Measurements from ENCODE around the gene ADCY3.
A peak's percentile ranks its signal among the peaks of the same experiment; 100 is the strongest.

ADCY3 gene

DNA sequence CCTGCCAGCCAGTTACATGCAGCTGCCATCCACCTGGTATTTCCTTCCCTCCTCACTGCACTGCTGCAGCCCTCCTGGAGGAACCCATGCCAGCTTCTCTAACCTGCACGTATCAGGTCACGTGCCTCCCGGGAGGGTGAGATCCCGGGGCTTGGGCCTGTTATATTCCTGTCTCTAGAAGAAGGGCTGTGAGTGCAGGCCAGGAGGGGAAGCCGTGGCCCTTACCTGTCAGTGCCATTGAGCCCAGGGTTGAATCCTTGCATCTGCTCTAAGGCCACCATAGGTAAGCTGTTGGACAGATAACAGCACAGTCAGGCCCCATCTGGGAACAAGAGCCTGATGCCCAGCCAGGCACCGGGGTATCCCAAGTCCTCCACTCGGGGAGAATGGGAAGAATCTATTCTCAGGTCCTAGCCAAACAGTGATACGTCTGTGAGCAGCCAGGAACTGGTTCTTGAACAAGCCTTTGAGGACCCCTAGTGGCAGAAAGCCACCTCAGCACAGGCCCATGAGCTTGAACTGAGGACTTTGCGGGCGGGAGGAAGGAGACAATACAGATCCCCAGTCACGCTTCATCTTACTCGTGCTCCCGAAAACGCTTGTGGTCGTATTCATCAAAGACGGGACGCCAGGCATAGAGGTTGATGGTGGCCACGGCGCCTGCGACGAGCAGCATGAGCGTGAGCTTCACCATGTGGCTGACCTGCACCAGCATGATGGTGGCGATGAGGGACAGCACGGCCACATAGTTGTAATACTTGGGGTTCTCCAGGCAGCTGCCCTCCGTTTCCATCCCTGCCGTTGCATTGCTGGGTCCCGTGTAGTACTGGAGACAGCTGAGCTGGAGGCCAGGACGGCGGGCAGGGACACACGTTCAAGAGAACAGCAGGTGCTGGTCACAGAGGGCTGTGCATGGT, 92.5 kb downstream of the ADCY3 start:
- DNase-seq: peak; percentile 94

DNA sequence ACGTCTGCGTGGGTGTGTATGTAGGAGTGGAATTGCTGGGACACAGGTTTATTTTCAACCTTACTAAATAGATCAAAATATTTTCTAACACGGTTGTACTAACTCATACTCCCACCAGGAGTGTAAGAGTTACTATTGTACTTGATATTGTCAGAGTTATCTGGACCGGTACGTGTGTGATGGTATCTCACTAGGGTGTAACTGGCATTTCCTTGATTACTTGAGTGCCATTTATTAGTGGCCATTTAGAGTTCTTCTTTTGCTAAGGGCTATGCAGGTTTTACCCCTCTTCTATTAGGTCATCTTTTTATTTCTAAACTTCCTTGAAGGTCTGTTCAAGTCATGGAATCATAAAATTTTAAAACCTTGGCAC, 93.3 kb downstream of the ADCY3 start:
- DNase-seq: peak; percentile 6

DNA sequence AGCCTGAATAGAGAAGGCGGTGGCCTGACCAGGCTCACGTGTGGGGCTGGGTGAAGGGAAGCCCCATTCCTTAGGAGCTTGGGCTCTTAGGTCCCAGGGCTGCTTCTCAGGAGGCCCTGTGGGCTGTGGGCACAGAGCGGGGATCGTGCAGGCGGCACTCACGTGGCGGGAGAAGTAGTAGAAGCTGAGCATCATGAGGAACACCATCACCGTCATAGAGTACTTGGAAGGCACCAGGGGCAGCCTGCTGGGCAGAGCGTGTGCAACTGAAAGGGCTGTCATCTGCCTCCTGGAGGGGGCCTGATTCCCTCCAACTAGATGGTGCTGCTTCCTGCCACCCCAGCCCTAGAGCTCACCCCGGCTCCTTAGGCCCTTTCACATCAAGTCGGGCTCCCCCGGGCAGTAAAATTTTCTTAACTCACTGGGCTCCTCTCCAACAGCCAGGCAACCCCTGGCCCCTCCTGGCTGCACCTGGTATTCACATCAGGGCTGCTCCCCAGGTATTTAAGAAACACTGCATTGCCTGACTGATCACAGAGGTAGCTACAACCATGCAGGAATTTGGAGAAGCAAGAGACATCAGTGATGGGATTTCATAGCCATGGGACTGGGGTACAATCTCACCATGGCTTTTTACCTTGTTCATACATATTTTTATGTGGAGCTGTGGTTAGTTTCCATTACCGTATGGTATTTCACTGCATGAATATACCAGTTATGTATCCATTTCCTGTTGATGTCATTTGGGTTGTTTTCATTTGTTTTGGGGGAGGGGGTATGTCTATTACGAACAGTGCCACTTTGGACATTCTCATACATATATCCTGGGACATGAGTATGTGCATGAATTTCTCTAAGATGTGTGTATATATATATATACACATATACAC, 93.9 kb downstream of the ADCY3 start:
- peak; percentile 14 for DNase-seq

- DNase-seq: peak; percentile 40
Observed at GRCh38 chr2:24824966-24825882, 94.8 kb downstream of the ADCY3 start.

GRCh38 chr2:24824071-24824588, 95.9 kb downstream of the ADCY3 start:
- peak; percentile 10 for DNase-seq

DNA sequence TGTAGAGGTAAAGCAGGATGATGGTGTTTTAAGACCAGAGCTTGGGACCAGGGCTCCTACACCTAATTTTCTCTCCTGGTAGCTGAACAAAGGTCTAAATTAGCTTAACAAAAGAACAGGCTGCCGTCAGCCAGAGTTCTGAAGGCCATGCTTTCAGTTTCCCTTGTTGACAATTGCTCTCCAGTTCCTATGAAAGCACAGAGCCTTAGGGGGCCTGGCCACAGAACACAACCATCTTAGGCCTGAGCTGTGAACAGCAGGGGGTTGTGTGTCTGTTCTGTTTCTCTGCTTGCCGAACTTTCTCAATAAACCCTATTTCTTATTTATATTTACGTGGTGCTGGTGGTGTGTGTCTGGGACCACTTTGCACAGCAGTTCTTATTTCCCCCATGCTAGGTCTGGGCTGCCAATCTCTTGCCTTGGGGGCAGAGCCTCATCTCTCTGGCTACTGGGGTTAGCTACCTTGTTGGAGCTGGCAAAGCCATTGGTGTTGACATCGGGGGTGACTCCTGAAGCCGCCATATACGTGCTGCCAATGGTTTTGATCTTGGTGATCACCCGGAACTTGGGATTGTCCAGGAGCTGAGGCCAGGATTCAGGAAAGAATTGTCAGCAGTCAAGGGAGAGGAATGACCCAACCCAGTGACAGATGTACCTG, 97.9 kb downstream of the ADCY3 start:
- no peak for DNase-seq

- no peak for DNase-seq
Observed at GRCh38 chr2:24821433-24821891, 98.6 kb downstream of the ADCY3 start.

GRCh38 chr2:24820598-24821432, 99.2 kb downstream of the ADCY3 start:
- DNase-seq: no peak

GRCh38 chr2:24820175-24820513, 99.9 kb downstream of the ADCY3 start:
- DNase-seq: no peak

GRCh38 chr2:24819442-24820174, 100.4 kb downstream of the ADCY3 start:
- no peak for DNase-seq

DNA sequence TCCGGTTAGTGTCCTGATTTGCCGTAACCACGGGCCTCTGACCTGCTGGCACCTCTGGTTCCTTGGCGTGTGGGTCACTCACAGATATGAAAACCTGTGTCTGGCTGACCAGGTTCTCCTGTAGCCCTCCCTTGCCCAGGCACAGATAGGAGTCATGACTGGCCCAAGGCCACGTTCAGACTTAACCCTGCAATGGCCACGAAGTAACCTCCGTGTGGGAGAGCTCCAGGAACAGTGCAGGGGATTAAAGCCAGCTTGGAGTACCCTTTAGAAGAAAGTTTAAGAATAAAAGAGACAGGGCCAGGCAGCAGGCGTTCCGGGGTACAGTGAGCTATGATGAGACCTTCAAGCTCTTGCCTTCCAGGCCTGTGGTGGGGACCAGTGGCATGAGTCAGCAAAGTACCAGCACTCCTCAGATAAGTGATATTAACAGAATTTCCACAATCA, 101.3 kb downstream of the ADCY3 start:
- no peak for DNase-seq

DNA sequence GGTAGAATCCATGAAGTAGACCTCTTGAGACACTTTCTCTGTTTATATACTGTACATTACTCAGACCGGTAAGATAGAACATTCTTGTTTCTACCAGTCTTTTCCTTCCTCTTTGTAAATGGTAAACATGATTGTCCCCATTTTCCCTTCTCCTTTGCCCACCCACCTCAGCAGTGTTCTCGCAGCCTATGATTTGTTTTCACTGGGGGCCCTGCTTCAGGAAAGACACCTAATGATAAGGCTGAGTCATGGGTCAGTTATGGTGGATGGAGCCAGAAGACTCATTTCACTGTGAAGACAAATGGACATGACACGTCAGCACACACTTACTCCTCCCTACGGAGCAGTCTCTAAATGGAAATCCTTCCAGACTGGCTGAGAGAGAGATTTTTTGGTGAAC, 103.2 kb downstream of the ADCY3 start:
- no peak for DNase-seq

DNA sequence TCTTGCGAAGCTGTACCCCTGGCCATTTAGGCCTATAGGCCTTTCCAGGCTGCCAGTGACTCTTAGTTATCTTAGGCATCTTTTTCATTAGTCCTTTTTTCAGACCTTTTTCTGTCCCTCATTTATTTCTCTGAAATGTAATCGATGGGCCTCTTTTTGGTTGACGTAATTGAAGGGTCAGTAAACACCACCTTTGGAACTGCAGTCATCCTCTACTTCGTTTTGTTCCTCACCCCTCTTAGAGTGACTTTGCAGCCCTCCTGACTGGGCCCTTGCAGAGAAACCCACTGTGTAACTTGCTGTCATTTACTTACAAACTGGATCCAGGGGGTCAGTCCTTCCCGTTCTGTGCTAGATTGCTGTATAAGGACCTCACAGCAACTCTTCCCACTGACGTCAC, 103.6 kb downstream of the ADCY3 start:
- no peak for DNase-seq

DNA sequence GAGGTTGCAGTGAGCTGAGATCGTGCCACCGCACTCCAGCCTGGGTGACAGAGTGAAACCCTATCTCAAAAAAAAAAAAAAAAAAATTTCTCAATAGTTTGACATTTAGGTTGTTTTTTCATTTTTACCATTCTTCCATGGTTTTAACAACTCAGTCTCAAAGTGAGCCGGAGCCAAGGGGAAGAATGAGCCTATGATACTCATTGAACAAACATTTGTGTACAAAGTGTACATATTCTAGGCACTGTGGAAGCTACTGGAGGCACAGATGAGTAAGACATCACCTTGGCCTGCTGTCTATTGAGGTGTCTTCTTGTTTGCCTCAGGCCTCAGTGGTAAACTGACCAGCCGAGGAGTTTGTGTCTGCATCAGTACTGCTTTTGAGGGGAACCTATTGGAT, 104.9 kb downstream of the ADCY3 start:
- DNase-seq: no peak

DNA sequence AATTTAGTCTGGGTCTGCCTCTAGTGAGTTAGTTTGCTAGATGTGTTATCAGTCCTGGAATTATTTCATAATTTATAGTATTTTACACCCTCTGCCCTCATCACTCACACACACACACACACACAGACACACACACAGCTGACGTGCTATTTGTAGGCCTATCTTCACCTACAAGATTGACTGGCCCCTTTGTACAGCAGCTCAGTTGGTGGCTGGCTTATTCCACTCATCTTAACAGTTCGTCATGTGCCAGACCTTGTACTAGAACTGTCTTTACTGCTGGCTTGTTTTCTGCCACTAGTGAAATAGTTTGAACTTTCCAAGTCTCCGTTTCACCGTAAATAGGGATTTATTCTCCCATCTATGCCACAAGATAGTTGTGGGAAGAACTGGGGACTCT, 105.5 kb downstream of the ADCY3 start:
- DNase-seq: no peak

- no peak for DNase-seq
Observed at GRCh38 chr2:24813691-24814137, 106.3 kb downstream of the ADCY3 start.

GRCh38 chr2:24809316-24810007, 110.6 kb downstream of the ADCY3 start:
- no peak for DNase-seq

DNA sequence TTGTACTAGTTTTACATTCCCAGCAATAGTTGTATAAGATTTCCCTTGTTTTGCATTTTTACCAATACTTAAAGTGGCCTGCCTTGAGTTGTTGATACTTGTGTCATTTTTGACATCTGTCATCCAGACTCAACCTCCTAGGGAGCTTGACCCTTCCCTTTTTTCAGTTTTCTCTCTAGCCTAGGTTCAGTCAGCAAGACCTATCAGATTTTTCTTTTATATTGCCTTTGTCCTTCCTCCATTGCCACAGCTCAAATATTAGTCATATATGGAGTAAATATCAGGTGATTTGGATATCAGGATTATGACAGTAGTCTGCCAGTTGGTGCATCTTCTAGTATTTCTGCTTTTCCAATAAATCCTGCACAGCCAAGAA, 113.4 kb downstream of the ADCY3 start:
- DNase-seq: no peak
